H54 (cell line): ENCODE measurements around the gene ZNF827.

Source experiments
- DNase-seq: peaks from one replicate; pipeline ENCODE4 v3.0.0; 2011; ENCODE audit warnings: low spot score, mixed read lengths; ENCODE audit not compliant: insufficient read length
- FAIRE-seq: peaks from 3 replicates; lab custom pipeline; 2011; peaks lifted over from hg19 to GRCh38; lab: Jason Lieb, UNC
- POLR2A ChIP-seq: IDR thresholded peaks from 2 replicates; pipeline ENCODE4 v1.6.1; 2011; ENCODE audit warnings: low read depth, mild to moderate bottlenecking, low read length

The ZNF827 gene

DNA sequence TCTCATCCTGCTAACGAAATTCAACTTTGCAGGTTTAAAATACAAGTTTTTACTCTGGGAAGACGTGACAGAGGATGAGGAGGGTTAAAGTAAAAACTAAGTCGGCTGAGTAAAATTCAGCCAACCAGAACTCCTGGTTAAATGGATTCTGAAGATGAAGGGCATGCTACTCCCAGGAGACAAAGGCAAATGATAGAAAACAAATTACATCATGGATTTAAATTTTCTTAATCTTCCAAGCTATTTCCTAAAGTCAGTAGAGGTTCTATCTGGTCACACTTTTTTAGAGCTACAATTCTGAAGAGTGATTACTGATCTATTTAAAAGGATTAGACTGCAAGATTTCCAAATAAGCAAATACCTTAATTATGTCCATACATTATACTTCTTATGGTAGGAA lies 47.9 kb downstream of the ZNF827 start:
- no peak for TF ChIP-seq POLR2A
- no peak for FAIRE-seq
- no peak for DNase-seq

- DNase-seq: no peak
- no peak for TF ChIP-seq POLR2A
- FAIRE-seq: no peak
Observed at GRCh38 chr4:145888393-145888792, 50.2 kb downstream of the ZNF827 start.

- DNase-seq: no peak
- no peak for TF ChIP-seq POLR2A
- no peak for FAIRE-seq
Observed at GRCh38 chr4:145887241-145887991, 51.2 kb downstream of the ZNF827 start.

GRCh38 chr4:145886871-145887240 lies 51.8 kb downstream of the ZNF827 start:
- no peak for FAIRE-seq
- no peak for TF ChIP-seq POLR2A
- no peak for DNase-seq

- TF ChIP-seq POLR2A: no peak
- DNase-seq: no peak
- FAIRE-seq: no peak
Observed at GRCh38 chr4:145885666-145886065, 53.0 kb downstream of the ZNF827 start.

DNA sequence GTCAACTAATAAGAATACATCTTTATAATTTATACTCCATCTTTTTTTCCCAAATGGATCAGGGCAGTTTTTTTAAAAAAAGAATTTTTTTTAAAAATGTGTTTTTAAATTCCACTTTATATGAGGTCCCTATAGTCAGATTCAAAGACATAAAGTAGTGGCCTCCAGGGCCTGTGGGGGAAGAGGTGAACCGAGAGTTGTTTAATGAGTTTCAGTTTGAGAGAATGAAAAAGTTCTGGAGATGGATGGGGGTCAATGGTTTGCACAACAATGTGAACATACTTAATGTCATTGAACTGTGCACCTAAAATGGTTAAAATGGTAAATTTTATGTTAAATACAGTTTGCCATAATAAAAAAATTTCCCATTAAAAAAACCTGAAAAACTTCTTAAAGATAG lies 53.8 kb downstream of the ZNF827 start:
- FAIRE-seq (no peak), DNase-seq (no peak)
- TF ChIP-seq POLR2A: no peak

- TF ChIP-seq POLR2A: no peak
- no peak for FAIRE-seq
Observed at GRCh38 chr4:145883101-145883694, 55.4 kb downstream of the ZNF827 start.

GRCh38 chr4:145882604-145883003 lies 56.0 kb downstream of the ZNF827 start:
- DNase-seq: no peak
- TF ChIP-seq POLR2A: no peak
- FAIRE-seq: no peak

More at GRCh38 chr4:145883101-145883694, 55.4 kb downstream of the ZNF827 start:
- DNase-seq: no peak

GRCh38 chr4:145881989-145882388 lies 56.6 kb downstream of the ZNF827 start:
- DNase-seq (no peak), FAIRE-seq (no peak)
- TF ChIP-seq POLR2A: no peak

DNA sequence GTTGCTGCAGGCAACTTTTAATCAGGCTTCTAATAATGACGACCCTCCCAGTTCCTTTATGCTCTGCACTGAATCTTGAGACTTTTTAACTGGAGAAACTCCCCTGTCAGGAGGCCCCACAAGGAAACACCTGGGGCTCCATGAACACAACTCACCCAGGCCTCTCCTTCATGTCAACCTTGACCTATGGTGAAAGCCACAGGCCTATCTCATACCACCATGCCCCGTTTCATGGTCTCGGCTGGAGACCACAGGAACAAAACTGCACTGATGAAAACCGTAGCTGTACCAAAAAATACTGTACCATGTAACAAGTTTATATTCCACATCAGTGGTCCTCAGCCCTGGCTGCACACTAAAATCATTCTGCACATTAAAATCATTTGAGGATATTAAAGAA lies 57.0 kb downstream of the ZNF827 start:
- no peak for FAIRE-seq
- DNase-seq: no peak
- no peak for TF ChIP-seq POLR2A

DNA sequence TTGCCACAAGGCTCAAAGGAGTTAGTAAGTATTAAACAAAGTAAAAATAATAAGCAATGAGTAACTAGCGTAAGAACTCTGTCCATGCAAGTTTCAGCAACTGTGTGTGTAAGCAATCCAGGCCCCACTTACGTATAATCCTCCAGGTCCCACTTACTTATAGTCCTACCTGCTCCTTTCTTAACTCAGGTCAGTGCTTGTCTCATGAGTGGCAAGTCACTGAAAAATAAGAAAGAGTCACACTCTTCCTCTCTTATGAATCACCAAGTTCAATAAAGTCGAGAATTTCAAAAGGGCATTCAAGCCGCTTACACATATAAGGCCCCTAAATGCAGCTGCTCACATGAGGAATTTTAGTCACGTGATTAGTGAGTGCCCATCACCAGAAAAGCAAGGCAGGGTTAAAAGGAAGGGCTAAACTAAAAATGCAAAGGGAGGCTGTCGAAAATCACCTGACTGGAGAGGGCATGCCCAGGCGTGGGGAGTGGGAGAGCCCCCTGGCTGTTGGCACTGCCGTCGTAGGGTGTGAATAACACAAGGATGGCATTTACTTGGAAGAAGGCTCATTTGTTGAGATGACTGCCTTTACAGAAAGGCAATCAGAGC lies 58.2 kb downstream of the ZNF827 start:
- DNase-seq (no peak), FAIRE-seq (no peak)
- TF ChIP-seq POLR2A: no peak

GRCh38 chr4:145879598-145879997 lies 59.0 kb downstream of the ZNF827 start:
- no peak for TF ChIP-seq POLR2A
- no peak for FAIRE-seq
- no peak for DNase-seq

- FAIRE-seq (no peak), DNase-seq (no peak)
- TF ChIP-seq POLR2A: no peak
Observed at GRCh38 chr4:145878501-145879435, 59.9 kb downstream of the ZNF827 start.

DNA sequence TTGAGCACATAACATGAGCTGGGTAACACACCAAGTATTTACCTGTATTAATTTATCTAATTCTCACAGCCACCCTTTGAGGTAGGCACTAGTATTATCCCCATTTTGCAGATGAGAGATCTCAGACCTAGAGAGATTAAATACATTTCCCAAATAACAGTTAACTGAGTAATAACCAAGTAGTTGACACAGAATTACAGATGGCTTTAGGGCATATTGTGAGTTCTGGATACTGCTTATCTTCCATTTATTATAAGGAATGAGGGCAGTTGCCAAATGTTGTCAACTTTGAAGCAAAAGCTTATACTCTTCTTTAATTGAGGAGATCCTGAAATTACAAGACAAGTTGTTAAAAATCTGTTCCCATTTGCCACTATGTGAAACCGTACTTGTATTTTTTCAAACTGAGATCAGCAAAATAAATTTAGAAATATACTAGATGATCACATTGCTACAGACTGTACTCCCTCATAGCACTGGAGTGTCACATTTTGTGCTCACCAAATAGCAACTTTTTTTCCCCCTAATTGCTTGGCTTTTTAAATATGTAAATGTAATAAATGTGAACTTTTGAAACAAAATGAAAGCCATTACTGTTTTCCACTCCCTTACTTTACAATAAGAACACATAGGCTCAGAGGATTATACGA lies 62.0 kb downstream of the ZNF827 start:
- no peak for DNase-seq
- no peak for FAIRE-seq
- no peak for TF ChIP-seq POLR2A
